BJ (cell line): ENCODE results near the gene SIGLEC1. TPM values are rescaled to one million over a fixed set of nuclear protein-coding genes. Genes with fewer than 3 reads are reported as not detected.

Experiments
- CTCF ChIA-PET: fragments of 350-600 bp; formaldehyde crosslinking; extraction: SDS; loops from one replicate; lab custom pipeline; 2021; ENCODE audit warnings: antibody characterized with exemption, inconsistent platforms; lab: Yijun Ruan, JAX
- POLR2A ChIA-PET: fragments of 300-600 bp; sonication (Branson Sonifier 250); formaldehyde crosslinking; extraction: SDS; loops from one replicate; lab custom pipeline; 2021; ENCODE audit warnings: antibody characterized with exemption; lab: Charles Lee
- DNase-seq: peaks from one replicate; pipeline ENCODE4 v3.0.0-alpha.2; 2011; ENCODE audit warnings: low read depth
- H3K27me3 ChIP-seq: 2 replicates; pipeline ENCODE4 v1.6.0; 2011; ENCODE audit warnings: low read length; ENCODE audit not compliant: control insufficient read depth, insufficient read depth
- H3K36me3 ChIP-seq: 2 replicates; pipeline ENCODE4 v1.5.1; 2011; ENCODE audit warnings: low read length; ENCODE audit not compliant: control insufficient read depth, insufficient read depth
- H3K4me3 ChIP-seq: 2 replicates; pipeline ENCODE4 v1.5.1; 2011; ENCODE audit warnings: low read depth, mild to moderate bottlenecking, control low read depth, low read length
- polyA plus RNA-seq: library from polyadenylated mRNA; depleted of rRNA; stranded (reverse); fragments of >200 nt; gene quantifications from 2 replicates; pipeline ENCODE4 v1.2.3, GENCODE V29; 2011
- TF ChIP-seq, protein P1 (sequence below): IDR thresholded peaks from 2 replicates; pipeline ENCODE4 v1.5.1; 2011; ENCODE audit warnings: low read depth, mild to moderate bottlenecking, control low read depth, inconsistent platforms, low read length, moderate library complexity; ENCODE audit not compliant: insufficient read depth

Gene SIGLEC1
- polyA plus RNA-seq, 1 experiment = not detected

DNA sequence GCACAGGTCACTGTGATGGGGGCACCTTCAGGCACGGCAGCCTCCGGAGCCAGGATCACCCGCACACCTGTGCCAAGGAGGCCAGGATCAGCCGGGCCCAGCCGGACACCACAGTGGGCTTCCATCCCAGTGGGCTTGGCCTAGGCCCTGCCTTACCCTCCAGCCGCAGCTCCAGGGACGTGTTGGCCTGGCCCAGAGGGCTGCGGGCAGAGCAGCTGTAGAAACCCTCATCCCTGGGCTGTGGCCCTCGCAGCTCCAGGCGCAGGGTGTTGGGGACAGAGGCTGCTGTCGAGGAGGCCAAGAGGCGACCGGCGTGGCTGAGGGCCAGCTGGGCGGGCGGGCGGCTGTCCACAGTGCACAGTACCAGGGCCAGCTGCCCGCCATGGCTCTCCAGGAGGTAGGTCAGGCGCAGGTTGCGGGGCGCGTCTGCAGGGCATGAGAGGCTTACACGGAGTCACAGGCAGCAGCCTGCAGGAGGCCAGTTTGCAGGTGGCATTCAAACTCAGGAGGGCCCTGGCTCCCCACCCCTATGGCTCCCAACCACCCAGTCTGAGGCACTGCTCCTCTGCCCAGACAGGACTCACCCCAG lies 19.6 kb downstream of the SIGLEC1 start:
- ChIA-PET POLR2A (no interaction called here), CTCF (interaction anchor here (0.9 to 4.8 kb wide), 3 partner anchors 11 to 18 kb away, joined by 3 to 34 read pairs (median 7); no protein-coding TSS in a partner anchor)
- no peak for DNase-seq
- Histone ChIP-seq H3K4me3 (no peak overlapping the region), H3K36me3 (no peaks in the 10 kb centered on the region), H3K27me3 (no peaks in the 10 kb centered on the region)
- TF ChIP-seq, protein P1, sequence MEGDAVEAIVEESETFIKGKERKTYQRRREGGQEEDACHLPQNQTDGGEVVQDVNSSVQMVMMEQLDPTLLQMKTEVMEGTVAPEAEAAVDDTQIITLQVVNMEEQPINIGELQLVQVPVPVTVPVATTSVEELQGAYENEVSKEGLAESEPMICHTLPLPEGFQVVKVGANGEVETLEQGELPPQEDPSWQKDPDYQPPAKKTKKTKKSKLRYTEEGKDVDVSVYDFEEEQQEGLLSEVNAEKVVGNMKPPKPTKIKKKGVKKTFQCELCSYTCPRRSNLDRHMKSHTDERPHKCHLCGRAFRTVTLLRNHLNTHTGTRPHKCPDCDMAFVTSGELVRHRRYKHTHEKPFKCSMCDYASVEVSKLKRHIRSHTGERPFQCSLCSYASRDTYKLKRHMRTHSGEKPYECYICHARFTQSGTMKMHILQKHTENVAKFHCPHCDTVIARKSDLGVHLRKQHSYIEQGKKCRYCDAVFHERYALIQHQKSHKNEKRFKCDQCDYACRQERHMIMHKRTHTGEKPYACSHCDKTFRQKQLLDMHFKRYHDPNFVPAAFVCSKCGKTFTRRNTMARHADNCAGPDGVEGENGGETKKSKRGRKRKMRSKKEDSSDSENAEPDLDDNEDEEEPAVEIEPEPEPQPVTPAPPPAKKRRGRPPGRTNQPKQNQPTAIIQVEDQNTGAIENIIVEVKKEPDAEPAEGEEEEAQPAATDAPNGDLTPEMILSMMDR = no peak

DNA sequence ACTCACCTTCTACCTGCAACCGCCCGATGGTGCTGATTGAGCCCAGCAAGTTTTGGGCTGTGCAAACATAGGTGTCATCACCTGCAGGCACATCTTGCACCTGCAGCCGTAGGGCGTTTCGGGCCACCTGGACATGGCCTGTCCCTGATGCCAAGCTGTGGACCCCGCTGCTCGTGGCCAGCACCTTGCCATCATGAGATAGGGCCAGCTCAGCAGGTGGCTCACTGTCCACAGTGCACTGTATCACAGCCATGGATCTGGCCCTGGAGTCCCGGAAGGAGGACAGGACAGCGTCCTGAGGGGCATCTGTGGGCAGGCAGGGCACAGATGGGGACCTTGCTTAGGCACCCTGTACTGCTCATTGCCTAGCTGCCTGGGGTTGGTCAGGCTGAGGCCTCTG lies 20.5 kb downstream of the SIGLEC1 start:
- DNase-seq = no peak
- CTCF ChIA-PET = interaction anchor here (2.9 to 4.8 kb wide), 2 partner anchors 14 to 19 kb away, joined by 7 to 34 read pairs; no protein-coding TSS in a partner anchor
- TF ChIP-seq, protein P1 = no peak
- POLR2A ChIA-PET = no interaction called here
- Histone ChIP-seq H3K27me3 (no peaks in the 10 kb centered on the region), H3K4me3 (no peak overlapping the region), H3K36me3 (no peaks in the 10 kb centered on the region)

DNA sequence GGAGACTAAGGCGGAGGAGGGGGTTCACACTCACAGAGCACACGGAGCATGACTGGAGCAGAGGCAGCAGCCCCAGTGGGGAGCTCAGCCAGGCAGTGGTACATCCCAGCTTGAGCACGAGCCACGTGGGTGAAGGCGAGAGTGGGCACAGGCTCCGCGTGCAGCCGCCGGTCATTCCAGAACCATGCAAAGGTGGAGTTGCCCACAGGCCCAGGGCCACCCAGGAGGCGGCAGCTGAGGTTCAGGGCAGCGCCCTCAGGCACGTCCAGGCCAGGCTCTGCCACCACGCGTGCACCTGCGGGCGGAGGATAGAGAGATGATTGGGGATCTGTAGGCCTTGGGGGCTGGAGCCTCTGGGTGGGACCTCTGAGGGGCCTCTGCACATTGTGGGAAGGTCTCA lies 21.1 kb downstream of the SIGLEC1 start:
- ChIA-PET CTCF (interaction anchor here (2.9 to 4.8 kb wide), 2 partner anchors 14 to 19 kb away, joined by 7 to 34 read pairs; no protein-coding TSS in a partner anchor), POLR2A (no interaction called here)
- H3K27me3 ChIP-seq = no peaks in the 10 kb centered on the region

DNA sequence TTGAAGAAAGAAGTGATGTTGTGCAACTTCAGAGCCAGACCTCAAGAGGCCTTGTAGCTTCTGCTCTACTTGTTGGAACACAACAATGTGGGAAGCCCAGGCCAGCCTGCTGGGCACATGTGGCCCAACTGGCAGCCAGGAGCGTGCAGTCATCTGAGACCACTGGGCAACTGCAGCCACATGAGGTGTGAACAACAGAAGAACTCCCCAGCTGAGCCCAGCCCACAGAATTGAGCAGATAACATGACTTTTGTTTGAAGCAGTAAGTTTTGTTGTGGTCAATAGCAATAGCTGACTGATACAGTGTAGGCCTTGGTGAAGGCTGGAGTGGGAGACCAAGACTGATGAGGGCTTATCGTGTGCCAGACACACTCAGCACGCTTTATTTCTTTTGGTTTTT lies 22.0 kb downstream of the SIGLEC1 start:
- TF ChIP-seq, protein P1 = no peak
- DNase-seq = no peak
- no peaks in the 10 kb centered on the region for H3K36me3 ChIP-seq
- no peak overlapping the region for H3K4me3 ChIP-seq
- H3K27me3 ChIP-seq = no peaks in the 10 kb centered on the region
- CTCF ChIA-PET = interaction anchor here (1.0 to 2.9 kb wide), 2 partner anchors 13 to 14 kb away, joined by 3 to 7 read pairs; no protein-coding TSS in a partner anchor
- POLR2A ChIA-PET = no interaction called here

More for the DNA sequence above, 21.1 kb downstream of the SIGLEC1 start:
- TF ChIP-seq, protein P1 = no peak
- no peak overlapping the region for H3K4me3 ChIP-seq
- DNase-seq = no peak
- no peaks in the 10 kb centered on the region for H3K36me3 ChIP-seq

DNA sequence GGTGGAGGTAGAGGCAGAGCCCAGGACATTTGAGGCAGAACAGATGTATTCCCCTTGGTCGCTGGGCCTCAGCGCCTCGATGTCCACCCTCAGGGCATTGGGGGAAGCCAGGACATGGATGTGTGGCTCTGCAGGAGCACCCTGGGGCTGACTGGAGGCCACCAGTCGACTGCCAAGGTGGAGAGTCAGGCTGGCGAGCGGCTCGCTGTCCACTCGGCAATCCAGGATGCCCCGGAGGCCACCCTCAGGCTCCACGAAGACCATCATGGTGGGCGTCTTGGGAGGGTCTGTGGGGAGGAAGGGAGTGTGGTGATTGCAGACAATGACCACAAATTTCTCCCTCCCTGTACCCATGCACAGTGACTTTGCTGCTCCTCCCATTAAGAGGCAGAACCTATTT lies 22.4 kb downstream of the SIGLEC1 start:
- Histone ChIP-seq H3K4me3 (no peak overlapping the region), H3K36me3 (no peaks in the 10 kb centered on the region), H3K27me3 (no peaks in the 10 kb centered on the region)
- TF ChIP-seq, protein P1 = no peak
- no peak for DNase-seq
- CTCF ChIA-PET = interaction anchor here (1.0 to 2.9 kb wide), 2 partner anchors 12 to 14 kb away, joined by 3 to 7 read pairs; no protein-coding TSS in a partner anchor
- POLR2A ChIA-PET = no interaction called here
